Lower lobe of right lung (tissue), 2 donors: ENCODE measurements around the gene NPW. TPM values are rescaled to one million over a fixed set of nuclear protein-coding genes. Genes with fewer than 3 reads are reported as not detected.

Experiments
- ATAC-seq, 2 donors: fragments of 200-7000 bp; cut with Tn5 transposase; one replicate each; pipeline ENCODE4 v1.9.1; 2020 to 2022; ENCODE audit warnings: mild to moderate bottlenecking in 2 of 2, moderate library complexity in 2 of 2
- DNase-seq: peaks from one replicate; pipeline ENCODE4 v3.0.0-alpha.2; 2020
- H3K27ac ChIP-seq: fragments of 200-600 bp; one replicate; pipeline ENCODE4 v1.8.0; 2022
- H3K27me3 ChIP-seq: fragments of 200-600 bp; one replicate; pipeline ENCODE4 v1.8.0; 2022; ENCODE audit warnings: low read depth
- H3K36me3 ChIP-seq: fragments of 200-600 bp; one replicate; pipeline ENCODE4 v1.8.0; 2022; ENCODE audit warnings: mild to moderate bottlenecking
- H3K4me1 ChIP-seq: fragments of 200-600 bp; one replicate; pipeline ENCODE4 v1.8.0; 2022
- H3K4me3 ChIP-seq: fragments of 200-600 bp; one replicate; pipeline ENCODE4 v1.8.0; 2022; ENCODE audit warnings: mild to moderate bottlenecking
- H3K9me3 ChIP-seq: fragments of 200-600 bp; one replicate; pipeline ENCODE4 v1.8.0; 2022
- CTCF ChIP-seq: fragments of 200-600 bp; IDR thresholded peaks from one replicate; pipeline ENCODE4 v1.8.0; 2022; ENCODE audit warnings: antibody characterized with exemption, mild to moderate bottlenecking
- intact Hi-C: fragments of 100-400 bp; cut with DNase I; formaldehyde crosslinking; loops from one replicate; pipeline ENCODE4 v1.11.0; 2022
- total RNA-seq: library from RNA; stranded (reverse); fragmentation: NEBNext Ultra II Directional; extraction: Animal tissue kit (Norgen Biotek cat#: 25700); gene quantifications from one replicate; pipeline ENCODE4 v1.2.1, GENCODE V29; 2021
- donor health status: DM: no; HTN: yes; CAD: no; lungs with severe emphysema.

Gene NPW
- total RNA-seq, 1 donor from 2014 or later = not detected

- peak overlapping the region; percentile 91 for H3K4me3 ChIP-seq
- intact Hi-C loops = no loop called here
- H3K27me3 ChIP-seq = peaks cover 33% of the 10 kb centered on the region
- TF ChIP-seq CTCF = no peak
- peak overlapping the region; percentile 82 for H3K27ac ChIP-seq
- H3K4me1 ChIP-seq = peaks cover 30% of the 10 kb centered on the region
- no peak for DNase-seq
- ATAC-seq = no peak
- H3K9me3 ChIP-seq = no peaks in the 10 kb centered on the region
- H3K36me3 ChIP-seq = peaks cover 26% of the 10 kb centered on the region
These were observed 36.5 kb upstream of the NPW start for GRCh38 chr16:1982991-1983543.

GRCh38 chr16:1983544-1984346 is 35.8 kb upstream of the NPW start, which contains the start of gene GFER:
GFER (plus strand) TSS chr16:1984193; CDS start chr16:1984219, 26 bp downstream.
- intact Hi-C loops = no loop called here
- DNase-seq = peak; percentile 93
- peak within 1 kb of the TSS; percentile 91 for H3K4me3 ChIP-seq
- TF ChIP-seq CTCF = peak; percentile 58
- no peaks in the 10 kb centered on the region for H3K9me3 ChIP-seq
- H3K36me3 ChIP-seq = peaks cover 23% of the 10 kb centered on the region
- H3K27ac ChIP-seq = peak within 1 kb of the TSS; percentile 82
- peaks cover 34% of the 10 kb centered on the region for H3K27me3 ChIP-seq
- H3K4me1 ChIP-seq = peaks cover 27% of the 10 kb centered on the region
- ATAC-seq = peak; percentile 91 to 94

GRCh38 chr16:1984347-1985225 is 35.0 kb upstream of the NPW start:
- intact Hi-C loops = no loop called here
- no peaks in the 10 kb centered on the region for H3K9me3 ChIP-seq
- H3K4me1 ChIP-seq = peaks cover 27% of the 10 kb centered on the region
- peaks cover 34% of the 10 kb centered on the region for H3K27me3 ChIP-seq
- peaks cover 23% of the 10 kb centered on the region for H3K36me3 ChIP-seq
- ATAC-seq (peak in 1 of 2 donors; percentile 4), DNase-seq (no peak)
- peak overlapping the region; percentile 91 for H3K4me3 ChIP-seq
- peak overlapping the region; percentile 82 for H3K27ac ChIP-seq
- no peak for TF ChIP-seq CTCF

GRCh38 chr16:1985466-1986150 is 34.0 kb upstream of the NPW start:
- Histone ChIP-seq H3K27ac (no peak overlapping the region), H3K9me3 (no peaks in the 10 kb centered on the region), H3K4me3 (peak overlapping the region; percentile 91), H3K27me3 (peaks cover 30% of the 10 kb centered on the region), H3K4me1 (peaks cover 26% of the 10 kb centered on the region), H3K36me3 (peaks cover 23% of the 10 kb centered on the region)
- intact Hi-C loops = no loop called here
- DNase-seq (no peak), ATAC-seq (no peak)
- TF ChIP-seq CTCF = no peak

- DNase-seq = no peak
- H3K27ac ChIP-seq = no peak overlapping the region
- intact Hi-C loops = no loop called here
- peaks cover 23% of the 10 kb centered on the region for H3K36me3 ChIP-seq
- H3K4me3 ChIP-seq = no peak overlapping the region
- peaks cover 27% of the 10 kb centered on the region for H3K27me3 ChIP-seq
- no peak for ATAC-seq
- TF ChIP-seq CTCF = no peak
- H3K9me3 ChIP-seq = no peaks in the 10 kb centered on the region
- peaks cover 38% of the 10 kb centered on the region for H3K4me1 ChIP-seq
These were observed 32.4 kb upstream of the NPW start for GRCh38 chr16:1987198-1987597.
